GM21360 (cell line): ENCODE data around the gene VWA5B2.
A peak's percentile ranks its signal among the peaks of the same experiment; 100 is the strongest.

Experiments
- ATAC-seq: cut with Tn5 transposase; IDR thresholded peaks from one replicate; pipeline ENCODE4 v1.9.1; 2021; ENCODE audit warnings: mild to moderate bottlenecking, moderate library complexity; ENCODE audit not compliant: unreplicated experiment

Gene VWA5B2

DNA sequence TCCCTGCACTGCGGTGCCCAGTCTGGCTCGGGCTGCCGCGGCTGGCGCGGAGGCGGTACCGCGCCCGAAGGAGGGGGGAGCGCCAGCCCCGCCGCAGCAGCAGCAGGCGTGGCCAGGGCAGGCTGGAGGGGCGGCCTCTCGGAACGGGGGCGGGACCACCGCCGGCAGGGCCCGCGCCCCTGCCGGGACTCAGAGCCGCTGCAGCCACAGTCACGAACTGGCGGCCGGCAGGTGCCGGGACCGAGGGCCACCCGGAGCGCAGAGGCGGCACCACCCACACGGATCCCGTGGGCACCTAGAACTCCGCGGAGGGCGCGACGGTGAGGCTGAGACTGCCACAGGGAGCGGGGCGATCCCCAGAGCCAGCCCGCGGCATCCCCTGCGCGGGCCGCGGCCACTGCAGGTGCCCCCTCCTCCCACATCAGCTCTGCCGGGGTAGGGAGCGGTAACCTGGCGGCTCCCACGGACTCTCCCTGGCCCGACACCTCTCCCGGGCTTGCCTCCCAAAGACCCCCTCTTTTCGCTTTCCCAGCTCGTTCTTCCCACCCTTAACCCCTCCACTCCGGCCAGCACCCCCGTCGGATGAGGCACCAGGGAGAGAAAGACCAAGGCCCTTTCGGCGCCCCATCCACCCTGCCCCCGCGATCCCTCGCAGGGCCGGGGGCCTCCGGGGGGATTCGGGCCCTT is at the start of gene VWA5B2:
Gene VWA5B2 (plus strand): TSS at position 192 of the 687 bp plus-strand sequence. CDS start 944 bp downstream, outside the sequence.
- peak; percentile 74 for ATAC-seq

DNA sequence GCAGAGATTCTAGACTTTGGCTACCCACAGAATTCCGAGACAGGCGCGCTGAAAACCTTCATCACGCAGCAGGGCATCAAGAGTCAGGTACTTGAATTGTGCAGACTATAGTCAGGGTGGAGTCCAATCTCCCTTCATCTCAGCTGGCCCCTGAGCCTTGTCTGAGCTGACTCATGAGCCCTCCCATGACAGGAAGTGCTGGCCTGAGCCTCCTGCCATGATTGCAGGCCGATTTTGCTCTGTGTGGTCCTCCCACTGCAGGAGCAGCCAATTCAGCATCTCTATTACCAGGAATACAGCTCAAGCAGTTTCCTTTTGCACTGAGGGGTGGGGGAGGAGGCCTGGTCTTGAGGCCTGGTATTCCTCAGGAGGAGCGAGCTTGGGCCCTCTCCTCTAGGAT is 49.2 kb upstream of the VWA5B2 start:
- no peak for ATAC-seq

DNA sequence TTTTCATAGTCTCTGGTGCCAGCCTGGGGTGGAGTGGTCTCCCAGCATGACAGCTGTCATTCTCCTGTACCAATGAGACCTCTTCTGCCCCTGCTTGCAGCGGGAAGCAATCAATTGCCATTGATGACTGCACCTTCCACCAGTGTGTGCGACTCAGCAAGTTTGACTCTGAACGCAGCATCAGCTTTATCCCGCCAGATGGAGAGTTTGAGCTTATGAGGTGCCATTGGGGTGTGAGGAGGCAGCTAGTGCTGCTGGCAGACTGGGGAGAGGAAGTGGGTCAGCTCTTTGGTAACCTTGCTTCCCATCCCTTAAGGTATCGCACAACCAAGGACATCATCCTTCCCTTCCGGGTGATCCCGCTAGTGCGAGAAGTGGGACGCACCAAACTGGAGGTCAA is 47.8 kb upstream of the VWA5B2 start:
- no peak for ATAC-seq

DNA sequence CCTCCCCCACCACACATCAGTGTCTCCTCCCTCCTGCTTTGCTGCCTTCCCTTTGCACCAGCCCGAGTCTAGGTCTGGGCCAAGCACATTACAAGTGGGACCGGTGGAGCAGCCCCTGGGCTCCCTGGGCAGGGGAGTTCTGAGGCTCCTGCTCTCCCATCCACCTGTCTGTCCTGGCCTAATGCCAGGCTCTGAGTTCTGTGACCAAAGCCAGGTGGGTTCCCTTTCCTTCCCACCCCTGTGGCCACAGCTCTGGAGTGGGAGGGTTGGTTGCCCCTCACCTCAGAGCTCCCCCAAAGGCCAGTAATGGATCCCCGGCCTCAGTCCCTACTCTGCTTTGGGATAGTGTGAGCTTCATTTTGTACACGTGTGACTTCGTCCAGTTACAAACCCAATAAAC is 45.7 kb upstream of the VWA5B2 start:
- no peak for ATAC-seq

GRCh38 chr3:184184546-184185230 is 44.7 kb upstream of the VWA5B2 start:
- ATAC-seq = no peak

GRCh38 chr3:184185461-184186183 is 43.8 kb upstream of the VWA5B2 start:
- ATAC-seq = peak; percentile 85

- ATAC-seq = peak; percentile 17
These were observed 43.0 kb upstream of the VWA5B2 start, which contains the start of gene ABCF3 for GRCh38 chr3:184186184-184186901. Gene ABCF3 (plus strand): TSS chr3:184186199. CDS start chr3:184186208, 9 bp downstream.

DNA sequence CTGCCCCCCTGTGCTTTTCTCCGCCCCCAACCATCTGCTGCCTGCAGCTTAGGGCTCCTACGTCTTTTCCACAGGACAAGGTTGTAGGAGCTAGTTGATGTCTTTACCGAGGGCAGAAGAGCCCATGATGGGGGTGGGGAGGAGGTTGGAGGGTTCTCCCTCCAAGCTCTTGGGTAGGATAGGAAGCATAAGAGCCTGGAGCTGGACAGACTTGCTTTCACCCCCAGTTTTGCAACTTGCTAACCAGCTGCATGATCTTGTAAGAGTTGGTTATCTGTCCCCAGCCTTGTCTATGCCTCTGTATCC is 42.5 kb upstream of the VWA5B2 start:
- no peak for ATAC-seq

GRCh38 chr3:184188080-184188479 is 41.3 kb upstream of the VWA5B2 start:
- no peak for ATAC-seq

GRCh38 chr3:184189421-184189820 is 40.0 kb upstream of the VWA5B2 start:
- no peak for ATAC-seq

- no peak for ATAC-seq
These were observed 36.5 kb upstream of the VWA5B2 start for GRCh38 chr3:184192889-184193288.

DNA sequence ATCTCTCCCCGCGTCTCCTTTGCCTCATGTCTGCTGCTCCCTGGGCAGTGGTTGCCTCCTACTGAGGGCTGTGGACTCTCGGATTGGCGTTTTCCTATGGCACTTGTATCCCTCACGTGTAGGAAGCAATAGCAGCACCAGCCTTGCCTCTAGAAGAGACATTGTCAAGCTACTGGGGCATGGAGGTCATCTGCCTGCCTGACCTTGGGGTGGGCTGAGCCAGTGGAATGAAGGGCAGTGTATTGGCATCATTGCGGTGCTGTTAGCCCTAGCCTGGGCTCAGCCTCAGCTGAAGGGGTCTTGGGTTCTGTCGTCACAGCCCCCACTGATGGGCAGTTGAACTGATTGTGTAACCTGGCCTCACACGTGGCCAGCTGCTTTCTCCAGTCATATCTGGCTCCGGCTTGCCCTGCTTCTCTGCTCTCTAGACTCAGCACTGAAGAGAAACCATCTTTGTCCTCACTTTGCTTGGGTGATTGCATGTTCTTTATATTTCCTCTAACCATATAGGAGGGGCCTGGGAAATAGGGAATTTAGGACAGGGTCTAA is 35.3 kb upstream of the VWA5B2 start:
- ATAC-seq = no peak

DNA sequence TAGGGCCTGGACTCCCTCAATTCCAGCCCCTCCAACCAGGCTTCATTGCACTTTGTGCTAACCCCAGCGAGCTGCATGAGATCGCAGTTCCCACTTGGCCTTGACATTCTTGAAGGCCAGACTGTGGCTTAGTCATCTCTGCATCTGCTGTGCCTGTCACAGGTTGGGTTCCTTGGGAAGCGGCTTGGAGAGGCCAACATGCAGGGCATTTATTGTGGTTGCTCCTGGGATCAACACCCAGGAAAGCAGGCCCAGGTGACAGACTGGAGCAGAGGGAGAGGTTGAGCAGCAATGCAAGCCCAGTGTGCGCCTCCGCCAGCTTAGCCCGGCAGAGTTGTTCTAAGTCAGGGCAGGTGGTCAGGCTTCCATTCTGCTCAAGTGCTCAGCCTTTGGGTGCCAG is 32.8 kb upstream of the VWA5B2 start:
- ATAC-seq = no peak

DNA sequence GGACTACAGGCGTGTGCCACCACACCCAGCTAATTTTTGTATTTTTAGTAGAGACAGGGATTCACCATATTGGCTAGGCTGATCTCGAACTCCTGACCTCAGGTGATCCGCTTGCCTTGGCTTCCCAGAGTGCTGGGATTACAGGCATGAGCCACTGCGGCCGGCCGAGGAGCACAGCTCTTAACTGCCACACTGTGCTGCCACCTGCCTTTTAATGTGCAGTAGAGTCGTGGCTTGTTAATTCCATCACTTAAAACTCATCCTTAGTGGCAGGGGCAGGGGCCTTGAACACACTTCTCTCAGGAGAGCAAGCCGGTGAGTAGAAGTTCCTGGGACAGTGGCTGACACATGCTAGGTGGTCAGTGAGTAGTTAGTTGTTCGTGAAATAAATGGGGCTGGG is 30.9 kb upstream of the VWA5B2 start:
- ATAC-seq = no peak

DNA sequence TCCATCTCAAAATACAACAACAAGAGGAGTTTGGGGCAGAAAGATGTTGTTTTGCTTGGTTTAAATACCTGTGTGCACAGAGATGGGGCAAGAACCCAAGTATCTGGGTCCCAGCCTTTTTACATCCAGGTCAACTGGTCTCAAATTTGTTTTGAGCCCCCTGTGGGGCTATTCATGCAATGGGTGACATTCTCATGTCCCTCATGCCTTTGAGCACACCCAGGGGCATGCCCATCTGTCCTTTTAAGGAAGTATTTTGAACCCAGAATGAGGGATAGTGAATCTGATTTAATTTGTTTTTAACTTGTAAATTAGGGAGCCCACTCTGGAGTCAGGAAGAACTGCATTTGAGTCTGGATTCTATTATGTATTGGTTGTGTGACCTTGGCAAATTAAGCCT is 28.6 kb upstream of the VWA5B2 start:
- no peak for ATAC-seq

- no peak for ATAC-seq
These were observed 25.9 kb upstream of the VWA5B2 start for GRCh38 chr3:184203526-184203925.

DNA sequence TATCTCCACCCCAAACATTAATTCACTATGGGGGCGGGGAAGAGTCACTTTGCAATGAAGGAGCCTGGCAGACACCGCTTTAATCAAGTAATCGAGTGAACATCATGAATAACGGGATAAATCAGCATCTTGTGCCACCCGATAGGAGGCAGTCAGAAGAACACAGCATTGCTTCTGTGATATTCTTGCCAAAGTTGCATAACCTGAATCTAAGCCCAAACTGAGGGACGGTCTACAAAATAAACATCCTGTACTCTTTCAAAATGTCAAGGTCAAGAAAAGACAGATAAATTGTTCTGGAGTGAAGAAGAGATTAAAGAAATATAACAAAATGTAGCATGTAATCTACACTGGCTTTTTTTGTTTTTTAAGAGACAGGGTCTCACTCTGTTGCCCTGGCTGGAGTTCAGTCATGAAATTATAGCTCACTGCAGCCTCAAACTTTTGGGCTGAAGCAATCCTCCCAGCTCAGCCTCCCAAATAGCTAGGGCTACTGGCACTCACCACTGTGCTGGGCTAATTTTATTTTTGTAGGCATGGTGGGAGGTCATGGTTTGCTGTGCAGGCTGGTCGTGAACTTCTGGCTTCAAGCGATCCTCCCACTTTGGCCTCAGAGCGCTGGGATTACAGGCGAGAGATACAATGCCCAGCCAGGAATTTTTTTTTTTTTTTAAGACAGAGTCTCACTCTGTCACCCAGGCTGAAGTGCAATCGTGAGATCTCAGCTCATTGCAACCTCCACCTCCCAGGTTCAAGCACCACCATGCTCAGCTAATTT is 20.1 kb upstream of the VWA5B2 start:
- no peak for ATAC-seq

- ATAC-seq = no peak
These were observed 18.1 kb upstream of the VWA5B2 start for GRCh38 chr3:184211297-184211696.

GRCh38 chr3:184211718-184212117 is 17.7 kb upstream of the VWA5B2 start:
- no peak for ATAC-seq

DNA sequence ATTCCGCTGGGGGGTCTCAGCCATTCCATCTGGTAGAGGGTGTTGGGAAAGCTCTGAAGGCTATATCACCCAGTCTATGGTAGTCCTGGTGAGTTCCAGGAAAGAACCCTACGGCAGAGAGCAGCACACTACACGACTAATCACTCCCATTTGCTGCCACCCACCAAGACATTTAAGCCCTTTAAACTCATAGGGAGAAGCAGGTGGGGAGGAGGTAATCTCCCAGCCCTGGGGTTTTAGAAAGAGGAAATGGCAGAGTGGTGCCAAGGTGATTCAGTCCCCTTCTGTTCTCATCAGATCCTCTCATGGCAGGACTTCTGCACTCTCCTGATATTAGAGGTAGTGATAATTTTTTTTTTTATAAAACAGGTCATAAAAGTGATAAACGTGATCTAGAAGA is 10.6 kb upstream of the VWA5B2 start:
- no peak for ATAC-seq
